RWPE1 (cell line): ENCODE data around the gene GOLGA8B.
A peak's percentile ranks its signal among the peaks of the same experiment; 100 is the strongest.

Source experiments
- CTCF ChIA-PET: fragments of 350-600 bp; sonication (Branson Sonifier 250); formaldehyde crosslinking; extraction: SDS; loops from one replicate; lab custom pipeline; 2021; lab: Yijun Ruan, JAX
- POLR2A ChIA-PET: fragments of 400-600 bp; formaldehyde crosslinking; extraction: SDS; loops from one replicate; lab custom pipeline; 2020; ENCODE audit warnings: antibody characterized with exemption; ENCODE audit not compliant: low non-redundant PET; lab: Yijun Ruan, JAX
- DNase-seq: peaks from one replicate; pipeline ENCODE4 v3.0.0; 2012; ENCODE audit warnings: low spot score
- H3K27ac ChIP-seq: fragments of 450-650 bp; 2 replicates; pipeline ENCODE4 v1.5.1; 2017
- CTCF ChIP-seq: fragments of 450-650 bp; conservative IDR thresholded peaks from 2 replicates; pipeline ENCODE4 v1.5.1; 2017; ENCODE audit warnings: low read depth, mild to moderate bottlenecking

Gene GOLGA8B

GRCh38 chr15:34610354-34610753 is 26.9 kb upstream of the GOLGA8B start:
- peak; percentile 58 for TF ChIP-seq CTCF
- ChIA-PET POLR2A (no interaction called here), CTCF (interaction anchor here (0.8 to 1.2 kb wide), 2 partner anchors 310 to 332 kb away, joined by 3 to 9 read pairs; no protein-coding TSS in a partner anchor)
- no peak overlapping the region for H3K27ac ChIP-seq
- DNase-seq = peak; percentile 13

- ChIA-PET CTCF (interaction anchor here (0.8 to 1.2 kb wide), 2 partner anchors 21 to 311 kb away, joined by 3 to 9 read pairs; no protein-coding TSS in a partner anchor), POLR2A (no interaction called here)
- no peak overlapping the region for H3K27ac ChIP-seq
- no peak for TF ChIP-seq CTCF
- no peak for DNase-seq
These were observed 25.9 kb upstream of the GOLGA8B start for GRCh38 chr15:34609102-34610057.

- H3K27ac ChIP-seq = no peak overlapping the region
- ChIA-PET POLR2A (no interaction called here), CTCF (no interaction called here)
- TF ChIP-seq CTCF = no peak
- no peak for DNase-seq
These were observed 25.1 kb upstream of the GOLGA8B start for GRCh38 chr15:34608517-34608916.

GRCh38 chr15:34607832-34608231 is 24.4 kb upstream of the GOLGA8B start:
- ChIA-PET CTCF (no interaction called here), POLR2A (no interaction called here)
- no peak for TF ChIP-seq CTCF
- no peak overlapping the region for H3K27ac ChIP-seq
- DNase-seq = no peak

- no peak for DNase-seq
- no peak for TF ChIP-seq CTCF
- ChIA-PET CTCF (interaction anchor here (0.7 kb wide), 1 partner anchor 91 kb away, joined by 4 read pairs; no protein-coding TSS in a partner anchor), POLR2A (no interaction called here)
- H3K27ac ChIP-seq = no peak overlapping the region
These were observed 23.1 kb upstream of the GOLGA8B start for GRCh38 chr15:34606545-34606944.

GRCh38 chr15:34606131-34606530 is 22.7 kb upstream of the GOLGA8B start:
- ChIA-PET POLR2A (no interaction called here), CTCF (no interaction called here)
- TF ChIP-seq CTCF = no peak
- no peak overlapping the region for H3K27ac ChIP-seq
- no peak for DNase-seq
